GM12801 (cell line): ENCODE data around the gene CYP4F22.

Source experiments
- CTCF ChIP-seq: IDR thresholded peaks from one replicate; pipeline ENCODE4 v1.5.1; 2011; ENCODE audit warnings: control low read depth; ENCODE audit not compliant: insufficient read length; ENCODE audit errors: extremely low read depth

CYP4F22 gene

GRCh38 chr19:15479391-15480345 lies 28.7 kb upstream of the CYP4F22 start, which contains the start of gene PGLYRP2:
TSS of gene PGLYRP2 (minus strand) at chr19:15479501. CDS start at chr19:15479371, 130 bp downstream.
- no peak for TF ChIP-seq CTCF

- no peak for TF ChIP-seq CTCF
These were observed 21.3 kb upstream of the CYP4F22 start for GRCh38 chr19:15487038-15487437.

- TF ChIP-seq CTCF, result no peak
These were observed 19.7 kb upstream of the CYP4F22 start for GRCh38 chr19:15488489-15489226.

- TF ChIP-seq CTCF, result no peak
These were observed 13.2 kb upstream of the CYP4F22 start for GRCh38 chr19:15495151-15495550.

- no peak for TF ChIP-seq CTCF
These were observed 10.0 kb upstream of the CYP4F22 start for GRCh38 chr19:15498156-15498858.

- no peak for TF ChIP-seq CTCF
These were observed 9.4 kb upstream of the CYP4F22 start for GRCh38 chr19:15498910-15499309.

- no peak for TF ChIP-seq CTCF
These were observed 6.7 kb upstream of the CYP4F22 start for GRCh38 chr19:15501596-15501995.
